Suprapubic skin (tissue), 4 donors: ENCODE results near the gene TMEM150C. TPM values are rescaled to one million over a fixed set of nuclear protein-coding genes. Genes with fewer than 3 reads are reported as not detected.

Experiments used
- DNase-seq, 2 donors: peaks; one replicate each; pipeline ENCODE4 v3.0.0-alpha.2; 2019; ENCODE audit warnings: low spot score in 2 of 2
- H3K27ac ChIP-seq: fragments of 200-600 bp; sonication (generic); one replicate; pipeline ENCODE4 v1.5.1; 2019
- H3K27me3 ChIP-seq: fragments of 200-600 bp; sonication (generic); one replicate; pipeline ENCODE4 v1.5.1; 2019
- H3K36me3 ChIP-seq: fragments of 200-600 bp; sonication (generic); one replicate; pipeline ENCODE4 v1.5.1; 2019
- H3K4me1 ChIP-seq: fragments of 200-600 bp; sonication (generic); one replicate; pipeline ENCODE4 v1.5.1; 2019
- H3K4me3 ChIP-seq: fragments of 200-600 bp; sonication (generic); one replicate; pipeline ENCODE4 v1.5.1; 2019; ENCODE audit warnings: mild to moderate bottlenecking
- H3K9me3 ChIP-seq: fragments of 200-600 bp; sonication (generic); one replicate; pipeline ENCODE4 v1.5.1; 2019
- CTCF ChIP-seq, 2 donors: fragments of 200-600 bp in 1 of 2; fragments of 450-650 bp in 1 of 2; sonication (generic) in 1 of 2; IDR thresholded peaks; one replicate each; pipeline ENCODE4 v1.5.1; 2016 to 2019; ENCODE audit warnings: antibody characterized with exemption in 2 of 2, mild to moderate bottlenecking in 1 of 2, moderate library complexity in 1 of 2
- EP300 ChIP-seq: sonication (generic); formaldehyde crosslinking; IDR thresholded peaks from one replicate; pipeline ENCODE4 v1.6.1; 2017; ENCODE audit warnings: antibody characterized with exemption
- POLR2A ChIP-seq, 2 donors: fragments of 450-650 bp; IDR thresholded peaks; one replicate each; pipeline ENCODE4 v1.6.1; 2017; ENCODE audit warnings: antibody characterized with exemption in 2 of 2, mild to moderate bottlenecking in 2 of 2, moderate library complexity in 2 of 2
- POLR2AphosphoS5 ChIP-seq, 3 donors: sonication (generic); formaldehyde crosslinking; IDR thresholded peaks; one replicate each; pipeline ENCODE4 v1.6.1; 2017; ENCODE audit warnings: antibody characterized with exemption in 3 of 3
- WGBS: methylation state at CpG from one replicate; pipeline ENCODE4 v1.1.5; 2018; 5-methylcytosine and 5-hydroxymethylcytosine counted together
- total RNA-seq, 4 donors: library from RNA; depleted of rRNA; stranded (reverse); fragments of >200 nt; gene quantifications; one replicate each; pipeline ENCODE4 v1.1.0, GENCODE V29; 2016

Gene TMEM150C
- total RNA-seq, 4 donors from 2014 or later, result 3.2 to 10.7 (median 8.7) TPM

DNA sequence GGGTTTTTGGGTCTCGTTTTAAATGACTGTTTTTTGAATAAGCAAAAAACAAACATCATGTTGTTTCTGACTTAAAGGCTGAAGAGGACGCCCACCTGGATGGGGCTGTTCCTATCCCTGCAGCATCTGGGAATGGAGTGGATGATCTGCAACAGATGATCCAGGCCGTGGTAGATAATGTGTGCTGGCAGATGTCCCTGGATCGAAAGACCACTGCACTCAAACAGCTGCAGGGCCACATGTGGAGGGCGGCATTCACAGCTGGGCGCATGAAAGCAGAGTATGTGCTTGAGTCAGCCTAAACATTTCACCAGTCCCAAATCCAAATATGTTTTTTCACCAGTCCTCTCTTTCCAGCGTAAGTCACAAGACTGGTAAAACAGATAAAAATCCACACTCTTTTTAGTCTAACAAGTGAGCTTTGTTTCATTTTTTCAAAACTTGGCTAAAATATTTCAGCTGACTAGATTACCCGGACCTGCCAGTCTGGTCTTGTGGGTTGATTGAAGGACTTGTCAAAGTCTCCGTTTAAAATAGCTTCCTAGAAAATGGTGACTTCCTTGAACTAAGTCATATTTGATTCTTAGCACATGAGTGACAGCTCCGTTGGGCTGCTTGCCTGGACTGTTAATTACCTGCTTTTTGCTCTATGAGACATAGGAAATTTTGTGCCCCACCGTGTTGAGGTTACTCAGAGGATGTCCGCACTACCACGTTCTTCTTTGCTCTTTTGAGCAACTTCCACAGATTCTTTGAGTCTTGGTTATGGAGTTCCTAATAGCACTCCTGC, 110.6 kb downstream of the TMEM150C start:
- Histone ChIP-seq H3K27me3 (no peaks in the 10 kb centered on the region), H3K9me3 (no peaks in the 10 kb centered on the region), H3K27ac (no peak overlapping the region), H3K4me1 (peaks cover 4% of the 10 kb centered on the region), H3K36me3 (peaks cover 53% of the 10 kb centered on the region), H3K4me3 (no peak overlapping the region)
- 53% methylated on average over 13 of the region's 13 CpGs for WGBS
- DNase-seq, result no peak
- no peak for TF ChIP-seq POLR2A (IDR thresholded peaks at IDR 0.05)
- no peak for TF ChIP-seq EP300
- no peak for TF ChIP-seq POLR2AphosphoS5 (IDR thresholded peaks at IDR 0.05)
- no peak for TF ChIP-seq CTCF (IDR thresholded peaks at IDR 0.05)

DNA sequence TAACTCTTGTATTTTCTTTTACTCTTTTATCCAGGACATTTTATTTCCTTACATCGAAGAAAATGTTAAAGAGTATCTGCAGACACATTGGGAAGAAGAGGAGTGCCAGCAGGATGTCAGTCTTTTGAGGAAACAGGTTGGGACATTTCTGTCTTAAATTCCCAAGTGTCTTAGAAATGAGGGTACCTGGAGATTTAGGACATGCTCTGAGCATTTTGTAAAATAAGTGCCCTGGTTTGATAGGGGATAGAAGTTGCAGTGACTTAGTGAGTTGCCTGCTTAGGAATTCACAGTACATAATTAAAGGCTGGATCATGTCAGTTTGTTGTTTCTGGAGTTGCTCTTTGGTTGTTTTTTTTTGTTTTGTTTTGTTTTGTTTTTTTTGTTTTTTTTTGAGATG, 113.9 kb downstream of the TMEM150C start:
- H3K27ac ChIP-seq, result no peak overlapping the region
- H3K4me1 ChIP-seq, result peaks cover 4% of the 10 kb centered on the region
- no peaks in the 10 kb centered on the region for H3K9me3 ChIP-seq
- no peak overlapping the region for H3K4me3 ChIP-seq
- H3K27me3 ChIP-seq, result no peaks in the 10 kb centered on the region
- H3K36me3 ChIP-seq, result peaks cover 34% of the 10 kb centered on the region
- WGBS, result 69% methylated on average over 1 of the region's 1 CpG
- DNase-seq, result no peak
- TF ChIP-seq CTCF (IDR thresholded peaks at IDR 0.05), result no peak
- no peak for TF ChIP-seq POLR2A (IDR thresholded peaks at IDR 0.05)
- TF ChIP-seq POLR2AphosphoS5 (IDR thresholded peaks at IDR 0.05), result no peak
- TF ChIP-seq EP300, result no peak

DNA sequence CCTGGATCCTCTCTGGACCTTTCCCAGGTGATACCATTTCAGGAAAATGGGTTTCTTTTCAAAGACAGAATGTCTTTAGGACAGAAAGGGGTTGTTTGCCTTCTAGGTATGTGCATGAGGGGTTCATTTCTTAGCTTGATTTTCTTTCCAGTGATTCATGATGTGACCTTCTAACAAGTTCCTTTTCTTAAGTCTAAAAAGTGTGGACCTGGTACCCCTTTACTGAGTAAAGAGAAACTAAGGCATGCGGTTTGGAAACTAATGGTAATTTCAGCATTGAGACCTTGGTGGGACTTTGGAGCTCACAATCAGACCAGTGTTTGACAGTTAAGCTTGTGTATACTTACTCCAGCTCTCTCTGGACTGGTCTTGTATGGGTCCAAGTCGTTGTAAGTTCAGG, 122.7 kb downstream of the TMEM150C start:
- Histone ChIP-seq H3K27ac (no peak overlapping the region), H3K36me3 (no peaks in the 10 kb centered on the region), H3K9me3 (no peaks in the 10 kb centered on the region), H3K4me3 (no peak overlapping the region), H3K27me3 (no peaks in the 10 kb centered on the region), H3K4me1 (peaks cover 13% of the 10 kb centered on the region)
- DNase-seq, result no peak
- WGBS, result 86% methylated on average over 2 of the region's 2 CpGs
- TF ChIP-seq POLR2A (IDR thresholded peaks at IDR 0.05), result no peak
- TF ChIP-seq EP300, result no peak
- TF ChIP-seq CTCF (IDR thresholded peaks at IDR 0.05), result no peak
- no peak for TF ChIP-seq POLR2AphosphoS5 (IDR thresholded peaks at IDR 0.05)

DNA sequence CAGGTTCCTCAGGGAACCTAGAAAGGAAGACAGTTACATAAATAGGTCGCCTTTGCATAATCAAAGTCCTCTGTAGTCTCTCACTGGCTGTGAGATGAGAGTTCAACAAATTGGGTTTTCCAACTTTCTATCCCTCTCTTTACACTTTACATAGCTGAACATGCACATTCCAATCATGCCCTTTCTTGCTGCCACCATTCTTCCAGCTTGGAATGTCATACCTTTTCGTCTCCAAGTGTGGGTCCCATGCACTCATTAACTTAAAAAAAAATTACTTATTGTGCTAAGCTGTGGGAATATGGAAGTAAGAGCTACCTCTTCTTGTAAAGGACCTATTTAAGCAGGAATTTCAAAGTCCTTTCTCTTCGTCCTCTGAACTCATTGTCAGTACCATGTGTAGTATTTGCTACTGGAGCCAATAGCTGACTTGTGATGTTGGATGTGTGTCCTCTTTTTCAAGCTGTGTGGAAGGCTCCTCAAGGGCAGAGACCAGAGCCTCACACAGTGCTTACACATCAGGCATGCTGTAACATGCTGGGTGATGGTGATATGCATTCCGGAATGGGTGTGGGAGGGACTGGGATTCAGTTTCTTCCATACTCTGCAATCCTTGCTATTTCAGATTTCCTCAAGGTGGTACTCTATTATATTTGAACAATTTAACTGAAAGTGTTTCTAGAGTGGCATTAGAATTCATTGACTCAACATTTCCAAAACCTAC, 124.3 kb downstream of the TMEM150C start:
- TF ChIP-seq POLR2A (IDR thresholded peaks at IDR 0.05) (no peak), EP300 (no peak), CTCF (IDR thresholded peaks at IDR 0.05) (no peak), POLR2AphosphoS5 (IDR thresholded peaks at IDR 0.05) (peak in 1 of 3 donors; percentile 10)
- 49% methylated on average over 4 of the region's 4 CpGs for WGBS
- peaks cover 18% of the 10 kb centered on the region for H3K4me1 ChIP-seq
- H3K9me3 ChIP-seq, result no peaks in the 10 kb centered on the region
- H3K36me3 ChIP-seq, result no peaks in the 10 kb centered on the region
- no peak for DNase-seq
- H3K27ac ChIP-seq, result peak overlapping the region; percentile 44
- no peaks in the 10 kb centered on the region for H3K27me3 ChIP-seq
- no peak overlapping the region for H3K4me3 ChIP-seq

DNA sequence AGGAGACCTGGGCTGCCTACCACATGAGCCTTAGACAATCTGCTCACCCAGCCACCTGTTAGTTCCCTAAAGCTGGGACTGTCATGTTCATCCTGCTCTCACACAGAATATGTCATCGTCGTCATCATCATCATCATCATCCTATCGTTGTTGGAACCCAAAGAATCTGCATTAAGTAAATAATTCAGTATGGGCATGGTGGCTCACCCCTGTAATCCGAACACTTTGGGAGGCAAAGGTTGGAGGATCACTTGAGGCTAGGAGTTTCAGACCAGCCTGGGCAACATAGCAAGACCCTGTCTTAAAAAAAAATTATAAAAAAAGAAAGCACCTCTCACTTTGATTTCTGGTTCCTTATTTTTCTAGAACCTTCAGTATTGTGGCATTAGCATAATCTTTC, 125.0 kb downstream of the TMEM150C start:
- TF ChIP-seq EP300 (no peak), POLR2AphosphoS5 (IDR thresholded peaks at IDR 0.05) (no peak), POLR2A (IDR thresholded peaks at IDR 0.05) (no peak), CTCF (IDR thresholded peaks at IDR 0.05) (no peak)
- Histone ChIP-seq H3K27ac (peak overlapping the region; percentile 44), H3K36me3 (no peaks in the 10 kb centered on the region), H3K9me3 (no peaks in the 10 kb centered on the region), H3K27me3 (no peaks in the 10 kb centered on the region), H3K4me1 (peaks cover 24% of the 10 kb centered on the region), H3K4me3 (no peak overlapping the region)
- no peak for DNase-seq
- WGBS, result 96% methylated on average over 4 of the region's 4 CpGs
